GM19372 (cell line): Measurements from ENCODE around the gene KIR3DL1.
"Not testable (repeated sequence)": the region's sequence is repeated elsewhere in the genome, so short reads cannot be mapped to it uniquely, and the experiment has no call there.

Source experiments
- ATAC-seq: cut with Tn5 transposase; IDR thresholded peaks from one replicate; pipeline ENCODE4 v1.9.1; 2021; ENCODE audit warnings: mild to moderate bottlenecking, low read depth, moderate library complexity; ENCODE audit not compliant: unreplicated experiment

The KIR3DL1 gene

GRCh38 chr19:54806516-54806838 lies 9.8 kb upstream of the KIR3DL1 start:
- no peak for ATAC-seq

- ATAC-seq: not testable (repeated sequence)
These were observed 1.7 kb upstream of the KIR3DL1 start for GRCh38 chr19:54814571-54814970.

GRCh38 chr19:54817670-54818536 lies 1.6 kb downstream of the KIR3DL1 start:
- ATAC-seq: no peak

GRCh38 chr19:54824416-54824815 lies 8.1 kb downstream of the KIR3DL1 start:
- not testable (repeated sequence) for ATAC-seq

DNA sequence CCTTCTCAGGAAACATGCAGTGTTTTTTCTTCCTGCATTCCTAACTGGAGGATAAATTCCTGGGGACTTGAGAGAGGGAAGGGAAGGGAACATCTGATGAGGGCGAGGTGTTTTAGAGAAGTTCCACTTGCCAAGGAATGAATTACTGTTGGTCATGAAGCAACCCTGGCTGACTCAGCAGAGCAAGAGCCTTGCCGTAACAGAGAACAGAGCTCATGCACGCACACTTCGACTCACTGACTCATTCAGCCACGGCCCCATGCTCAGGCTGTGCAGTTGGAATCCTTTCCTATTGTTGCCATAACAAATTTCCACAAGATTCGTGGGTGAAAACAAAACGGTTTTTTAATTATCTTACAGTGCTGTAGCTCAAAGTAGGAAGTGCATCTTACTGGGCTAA lies 9.1 kb downstream of the KIR3DL1 start:
- not testable (repeated sequence) for ATAC-seq

- ATAC-seq: not testable (repeated sequence)
These were observed 11.8 kb downstream of the KIR3DL1 start for GRCh38 chr19:54828064-54828463.

- ATAC-seq: not testable (repeated sequence)
These were observed 16.2 kb downstream of the KIR3DL1 start, which contains the start of gene KIR2DS4 for GRCh38 chr19:54832496-54832895. Gene KIR2DS4 (plus strand): TSS chr19:54832676.

- not testable (repeated sequence) for ATAC-seq
These were observed 18.9 kb downstream of the KIR3DL1 start for GRCh38 chr19:54835126-54835525.

- not testable (repeated sequence) for ATAC-seq
These were observed 21.3 kb downstream of the KIR3DL1 start for GRCh38 chr19:54837522-54837921.

- not testable (repeated sequence) for ATAC-seq
These were observed 26.9 kb downstream of the KIR3DL1 start for GRCh38 chr19:54843171-54843570.

DNA sequence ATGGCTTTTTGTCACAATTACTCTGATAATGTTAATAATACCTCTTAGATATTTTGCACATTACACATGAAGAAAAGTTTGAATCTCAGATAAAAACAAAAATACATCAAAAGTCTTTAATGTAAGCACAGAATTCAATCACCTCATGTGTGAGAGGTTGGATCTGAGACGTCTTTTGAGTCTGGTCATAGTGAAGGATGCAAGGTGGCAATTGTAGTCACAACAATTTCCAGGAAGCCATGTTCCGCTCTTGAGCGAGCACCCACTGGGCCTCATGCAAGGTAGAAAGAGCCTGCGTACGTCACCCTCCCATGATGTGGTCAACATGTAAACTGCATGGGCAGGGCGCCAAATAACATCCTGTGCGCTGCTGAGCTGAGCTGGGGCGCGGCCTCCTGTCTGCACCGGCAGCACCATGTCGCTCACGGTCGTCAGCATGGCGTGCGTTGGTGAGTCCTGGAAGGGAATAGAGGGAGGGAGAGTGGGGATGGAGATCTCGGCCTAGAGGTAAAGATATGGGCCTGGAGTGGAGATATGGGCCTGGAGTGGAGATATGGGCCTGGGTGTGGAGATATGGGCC lies 33.9 kb downstream of the KIR3DL1 start, which contains the start of gene KIR3DL2:
TSS of gene KIR3DL2 (plus strand) at position 383 of the 580 bp plus-strand sequence. CDS start at position 416, 33 bp downstream.
- not testable (repeated sequence) for ATAC-seq

- no peak for ATAC-seq
These were observed 34.7 kb downstream of the KIR3DL1 start for GRCh38 chr19:54850930-54851329.

DNA sequence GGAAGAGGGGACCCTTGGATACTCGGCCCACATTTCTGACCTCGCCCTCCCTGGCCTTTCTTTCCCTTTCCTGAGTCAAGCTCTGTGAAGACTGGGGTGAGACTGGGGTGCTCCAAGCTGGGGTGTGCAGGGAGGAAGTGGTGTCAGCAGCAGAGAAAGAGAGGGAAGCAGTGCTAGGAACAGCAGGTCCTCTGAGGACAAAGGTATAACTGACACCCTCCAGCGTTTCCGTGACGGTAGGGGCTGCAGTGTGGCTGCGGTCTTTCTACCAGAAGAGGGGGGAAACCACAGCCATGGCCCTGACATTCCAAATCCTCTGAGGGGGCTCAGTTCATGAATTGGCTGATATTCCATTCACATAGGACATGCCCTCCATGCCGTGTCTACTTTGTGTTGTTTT lies 35.1 kb downstream of the KIR3DL1 start:
- ATAC-seq: no peak

GRCh38 chr19:54855241-54855640 lies 39.0 kb downstream of the KIR3DL1 start:
- ATAC-seq: not testable (repeated sequence)

- ATAC-seq: not testable (repeated sequence)
These were observed 42.2 kb downstream of the KIR3DL1 start for GRCh38 chr19:54858476-54858875.

GRCh38 chr19:54859421-54859820 lies 43.2 kb downstream of the KIR3DL1 start:
- not testable (repeated sequence) for ATAC-seq

DNA sequence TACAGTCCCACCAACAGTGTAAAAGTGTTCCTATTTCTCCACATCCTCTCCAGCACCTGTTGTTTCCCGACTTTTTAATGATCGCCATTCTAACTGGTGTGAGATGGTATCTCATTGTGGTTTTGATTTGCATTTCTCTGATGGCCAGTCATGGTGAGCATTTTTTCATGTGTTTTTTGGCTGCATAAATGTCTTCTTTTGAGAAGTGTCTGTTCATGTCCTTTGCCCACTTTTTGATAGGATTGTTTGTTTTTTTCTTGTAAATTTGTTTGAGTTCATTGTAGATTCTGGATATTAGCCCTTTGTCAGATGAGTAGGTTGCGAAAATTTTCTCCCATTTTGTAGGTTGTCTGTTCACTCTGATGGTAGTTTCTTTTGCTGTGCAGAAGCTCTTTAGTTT lies 47.2 kb downstream of the KIR3DL1 start:
- not testable (repeated sequence) for ATAC-seq

- no peak for ATAC-seq
These were observed 55.4 kb downstream of the KIR3DL1 start for GRCh38 chr19:54871696-54872095.

DNA sequence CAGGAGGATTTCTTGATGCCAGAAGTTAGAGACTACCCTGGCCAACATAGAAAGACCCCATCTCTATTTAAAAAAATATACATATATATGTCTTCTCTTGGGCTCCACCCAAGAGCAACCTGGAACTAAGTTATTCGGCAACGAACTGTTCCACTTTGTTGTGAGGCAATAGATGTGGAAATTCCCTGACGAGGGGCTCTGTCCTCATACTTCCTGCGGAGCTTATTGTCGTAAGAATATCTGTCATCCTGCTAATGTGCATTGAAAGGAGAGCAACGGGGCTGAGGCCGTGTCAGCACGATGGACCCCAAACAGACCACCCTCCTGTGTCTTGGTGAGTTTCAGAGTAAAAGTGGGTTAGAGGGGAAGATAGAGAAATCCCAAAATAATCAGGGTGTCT lies 57.7 kb downstream of the KIR3DL1 start, which contains the start of gene FCAR:
TSS of gene FCAR (plus strand) at position 246 of the 400 bp plus-strand sequence. CDS start at position 301, 55 bp downstream.
- no peak for ATAC-seq

GRCh38 chr19:54875506-54875905 lies 59.2 kb downstream of the KIR3DL1 start:
- no peak for ATAC-seq

- no peak for ATAC-seq
These were observed 61.2 kb downstream of the KIR3DL1 start for GRCh38 chr19:54877471-54877870.
